ENCODE results near the gene PGM5.
A peak's percentile ranks its signal among the peaks of the same experiment; 100 is the strongest.

The PGM5 gene

GRCh38 chr9:68538200-68538599, 181.8 kb downstream of the PGM5 start:
- no peak for DNase-seq (ENCODE audit: low read depth)

- DNase-seq (ENCODE audit: low read depth), result no peak
These were observed 184.5 kb downstream of the PGM5 start, which contains the start of gene TMEM252 for GRCh38 chr9:68540712-68541535. Gene TMEM252 (minus strand): TSS chr9:68540883. CDS start chr9:68540814, 69 bp downstream.

GRCh38 chr9:68541568-68541967, 185.2 kb downstream of the PGM5 start:
- no peak for DNase-seq (ENCODE audit: low read depth)

GRCh38 chr9:68545033-68545705, 188.8 kb downstream of the PGM5 start:
- DNase-seq (ENCODE audit: low read depth), result no peak

- DNase-seq (ENCODE audit: low read depth), result no peak
These were observed 190.4 kb downstream of the PGM5 start for GRCh38 chr9:68546596-68547390.

GRCh38 chr9:68547417-68547816, 191.0 kb downstream of the PGM5 start:
- DNase-seq (ENCODE audit: low read depth), result no peak

GRCh38 chr9:68548241-68548640, 191.8 kb downstream of the PGM5 start:
- DNase-seq (ENCODE audit: low read depth), result no peak

GRCh38 chr9:68551191-68551590, 194.8 kb downstream of the PGM5 start:
- DNase-seq (ENCODE audit: low read depth), result no peak

GRCh38 chr9:68552700-68553476, 196.5 kb downstream of the PGM5 start:
- DNase-seq (ENCODE audit: low read depth), result peak; percentile 63

- no peak for DNase-seq (ENCODE audit: low read depth)
These were observed 199.2 kb downstream of the PGM5 start for GRCh38 chr9:68555437-68556150.

GRCh38 chr9:68558545-68558944, 202.1 kb downstream of the PGM5 start:
- no peak for DNase-seq (ENCODE audit: low read depth)

GRCh38 chr9:68560071-68560844, 203.8 kb downstream of the PGM5 start:
- peak; percentile 17 for DNase-seq (ENCODE audit: low read depth)

- no peak for DNase-seq (ENCODE audit: low read depth)
These were observed 206.1 kb downstream of the PGM5 start for GRCh38 chr9:68562461-68562860.

- no peak for DNase-seq (ENCODE audit: low read depth)
These were observed 211.2 kb downstream of the PGM5 start for GRCh38 chr9:68567565-68567964.

- DNase-seq (ENCODE audit: low read depth), result no peak
These were observed 217.7 kb downstream of the PGM5 start for GRCh38 chr9:68574150-68574549.

- no peak for DNase-seq (ENCODE audit: low read depth)
These were observed 219.4 kb downstream of the PGM5 start for GRCh38 chr9:68575817-68576216.

- DNase-seq (ENCODE audit: low read depth), result no peak
These were observed 221.6 kb downstream of the PGM5 start for GRCh38 chr9:68577774-68578591.
